H9 (cell line): ENCODE measurements around the gene EGFR. TPM values are rescaled to one million over a fixed set of nuclear protein-coding genes. Genes with fewer than 3 reads are reported as not detected.

Source experiments
- DNase-seq: peaks from one replicate; pipeline ENCODE4 v3.0.0-alpha.2; 2017
- H2AFZ ChIP-seq: one replicate; pipeline ENCODE4 v1.6.1; 2013; ENCODE audit warnings: mild to moderate bottlenecking, low read length, control low read depth, moderate library complexity
- H2AK5ac ChIP-seq: 2 replicates; pipeline ENCODE4 v1.6.1; 2013; ENCODE audit warnings: low read length, control low read depth, mixed read lengths; ENCODE audit not compliant: insufficient read length
- H2BK120ac ChIP-seq: one replicate; pipeline ENCODE4 v1.6.1; 2013; ENCODE audit warnings: low read depth, mild to moderate bottlenecking, low read length, control low read depth, inconsistent platforms; ENCODE audit not compliant: poor library complexity, severe bottlenecking
- H2BK12ac ChIP-seq: 2 replicates; pipeline ENCODE4 v1.6.1; 2013; ENCODE audit warnings: low read length, control low read depth, mixed read lengths, low read depth; ENCODE audit not compliant: insufficient read length
- H2BK15ac ChIP-seq: 2 replicates; pipeline ENCODE4 v1.6.1; 2013; ENCODE audit warnings: low read depth, low read length, control low read depth
- H2BK20ac ChIP-seq: one replicate; pipeline ENCODE4 v1.6.1; 2013; ENCODE audit warnings: low read depth, mild to moderate bottlenecking, low read length, control low read depth, inconsistent platforms; ENCODE audit not compliant: poor library complexity, severe bottlenecking
- H2BK5ac ChIP-seq: 2 replicates; pipeline ENCODE4 v1.6.1; 2013; ENCODE audit warnings: low read length, control low read depth, mixed read lengths; ENCODE audit not compliant: insufficient read length
- H3K14ac ChIP-seq: 2 replicates; pipeline ENCODE4 v1.6.1; 2013; ENCODE audit warnings: low read length, control low read depth; ENCODE audit not compliant: insufficient read depth
- H3K18ac ChIP-seq: 2 replicates; pipeline ENCODE4 v1.6.1; 2013; ENCODE audit warnings: low read depth, mild to moderate bottlenecking, mixed read lengths, low read length, control low read depth; ENCODE audit not compliant: insufficient read length
- H3K23ac ChIP-seq: 2 replicates; pipeline ENCODE4 v1.6.1; 2013; ENCODE audit warnings: low read length, control low read depth, mixed read lengths, low read depth; ENCODE audit not compliant: insufficient read length
- H3K23me2 ChIP-seq: 2 replicates; pipeline ENCODE4 v1.6.1; 2013; ENCODE audit warnings: low read depth, mild to moderate bottlenecking, mixed read lengths, low read length, control low read depth; ENCODE audit not compliant: insufficient read length, poor library complexity, severe bottlenecking
- H3K27ac ChIP-seq: 2 replicates; pipeline ENCODE4 v1.5.1; 2013; ENCODE audit warnings: low read length, control low read depth, mixed read lengths, low read depth; ENCODE audit not compliant: insufficient read length
- H3K27me3 ChIP-seq: 2 replicates; pipeline ENCODE4 v1.6.1; 2013; ENCODE audit warnings: low read length, control low read depth, inconsistent platforms; ENCODE audit not compliant: insufficient read depth
- H3K4ac ChIP-seq: 2 replicates; pipeline ENCODE4 v1.6.1; 2013; ENCODE audit warnings: low read depth, mild to moderate bottlenecking, control low read depth, inconsistent platforms, low read length, moderate library complexity
- H3K4me1 ChIP-seq: 2 replicates; pipeline ENCODE4 v1.6.1; 2013; ENCODE audit warnings: low read length, control low read depth, inconsistent platforms; ENCODE audit not compliant: insufficient read depth
- H3K4me2 ChIP-seq: 2 replicates; pipeline ENCODE4 v1.6.1; 2013; ENCODE audit warnings: low read length, control low read depth, mixed read lengths; ENCODE audit not compliant: insufficient read length, insufficient read depth
- H3K56ac ChIP-seq: 2 replicates; pipeline ENCODE4 v1.6.1; 2013; ENCODE audit warnings: low read depth, mild to moderate bottlenecking, mixed read lengths, low read length, control low read depth; ENCODE audit not compliant: insufficient read length
- H3K79me1 ChIP-seq: 2 replicates; pipeline ENCODE4 v1.6.1; 2013; ENCODE audit warnings: low read depth, mild to moderate bottlenecking, moderate library complexity, low read length, control low read depth, inconsistent platforms; ENCODE audit not compliant: insufficient read depth, poor library complexity, severe bottlenecking
- H3K79me2 ChIP-seq: 2 replicates; pipeline ENCODE4 v1.6.1; 2013; ENCODE audit warnings: low read length, control low read depth, inconsistent platforms; ENCODE audit not compliant: insufficient read depth
- H3K9ac ChIP-seq: 2 replicates; pipeline ENCODE4 v1.6.1; 2013; ENCODE audit warnings: low read length, control low read depth, mixed read lengths; ENCODE audit not compliant: insufficient read length; ENCODE audit errors: extremely low read depth
- H3K9me3 ChIP-seq: one replicate; pipeline ENCODE4 v1.6.1; 2013; ENCODE audit warnings: low read depth, low read length, inconsistent platforms; ENCODE audit not compliant: control insufficient read depth
- H3T11ph ChIP-seq: one replicate; pipeline ENCODE4 v1.6.1; 2013; ENCODE audit warnings: mild to moderate bottlenecking, low read length, control low read depth, inconsistent platforms
- H4K20me1 ChIP-seq: one replicate; pipeline ENCODE4 v1.6.1; 2013; ENCODE audit not compliant: control insufficient read depth, insufficient read length, insufficient read depth
- H4K5ac ChIP-seq: 2 replicates; pipeline ENCODE4 v1.6.1; 2013; ENCODE audit warnings: low read depth, mild to moderate bottlenecking, mixed read lengths, low read length, control low read depth; ENCODE audit not compliant: insufficient read length
- H4K8ac ChIP-seq: replicated peaks from 2 replicates; pipeline ENCODE4 v1.6.1; 2013; ENCODE audit warnings: low read length, control low read depth, mixed read lengths, low read depth; ENCODE audit not compliant: insufficient read length
- H4K91ac ChIP-seq: 2 replicates; pipeline ENCODE4 v1.6.1; 2013; ENCODE audit warnings: low read depth, mild to moderate bottlenecking, moderate library complexity, mixed read lengths, low read length, control low read depth; ENCODE audit not compliant: insufficient read length
- H3K27ac Mint-ChIP-seq, 3 experiments: 2 replicates in 2 of 3; 3 replicates in 1 of 3; pipeline ENCODE4 v1.8.0; 2020 to 2021; ENCODE audit warnings: mixed read lengths in 3 of 3, mild to moderate bottlenecking in 1 of 3, moderate library complexity in 1 of 3
- H3K27me3 Mint-ChIP-seq: 2 replicates; pipeline ENCODE4 v1.8.0; 2021; ENCODE audit warnings: low read depth, mild to moderate bottlenecking, moderate library complexity, mixed read lengths
- H3K36me3 Mint-ChIP-seq, 3 experiments: 2 replicates in 2 of 3; 3 replicates in 1 of 3; pipeline ENCODE4 v1.8.0; 2020 to 2021; ENCODE audit warnings: low read depth in 3 of 3, mixed read lengths in 3 of 3; ENCODE audit not compliant: insufficient read depth in 1 of 3
- H3K4me1 Mint-ChIP-seq, 2 experiments: 2 replicates each; pipeline ENCODE4 v1.8.0; 2020; ENCODE audit warnings: mixed read lengths in 2 of 2
- H3K4me3 Mint-ChIP-seq, 2 experiments: 2 replicates in 1 of 2; 3 replicates in 1 of 2; pipeline ENCODE4 v1.8.0; 2020 to 2021; ENCODE audit warnings: mild to moderate bottlenecking in 2 of 2, mixed read lengths in 2 of 2, moderate library complexity in 1 of 2
- H3K9me3 Mint-ChIP-seq, 2 experiments: 2 replicates in 1 of 2; 3 replicates in 1 of 2; pipeline ENCODE4 v1.8.0; 2020; ENCODE audit warnings: mild to moderate bottlenecking in 2 of 2, mixed read lengths in 2 of 2, moderate library complexity in 1 of 2
- CTCF ChIP-seq: fragments of 200-600 bp; sonication (generic); conservative IDR thresholded peaks from 3 replicates; pipeline ENCODE4 v1.8.0; 2021; ENCODE audit warnings: antibody characterized with exemption, mild to moderate bottlenecking
- WGBS: extraction: QIAGEN DNeasy Blood & Tissue Kit; methylation state at CpG from one replicate; pipeline ENCODE4 v1.1.7; 2013; ENCODE audit warnings: missing lambda C conversion rate, low lambda C conversion rate, mixed read lengths; ENCODE audit not compliant: insufficient read length; ENCODE audit errors: extremely low coverage; 5-methylcytosine and 5-hydroxymethylcytosine counted together
- total RNA-seq: library from RNA; stranded (reverse); gene quantifications from 2 replicates; pipeline ENCODE4 v1.2.1, GENCODE V29; 2021

Gene EGFR
- total RNA-seq, 1 experiment from 2014 or later, result 3.3 TPM

GRCh38 chr7:55199418-55199817 is 180.6 kb downstream of the EGFR start:
- Histone ChIP-seq H3K9ac (no peak overlapping the region), H2BK120ac (no peak overlapping the region), H3K4me2 (no peak overlapping the region), H3T11ph (no peak overlapping the region), H2BK5ac (no peak overlapping the region), H3K27ac (no peak overlapping the region), H2AK5ac (no peak overlapping the region), H3K9me3 (no peaks in the 10 kb centered on the region), H2BK20ac (no peak overlapping the region), H3K14ac (no peak overlapping the region), H3K18ac (no peak overlapping the region), H4K91ac (no peak overlapping the region), H3K56ac (no peak overlapping the region), H4K8ac (no peak overlapping the region), H2BK15ac (no peak overlapping the region), H2AFZ (no peak overlapping the region), H3K4me1 (no peaks in the 10 kb centered on the region; the same call in 1 of the 2 replicates), H3K27me3 (no peaks in the 10 kb centered on the region), H3K23ac (no peak overlapping the region), H3K4ac (no peak overlapping the region), H3K23me2 (peaks cover 4% of the 10 kb centered on the region), H4K5ac (no peak overlapping the region), H2BK12ac (no peak overlapping the region), H3K79me2 (no peaks in the 10 kb centered on the region), H3K79me1 (no peaks in the 10 kb centered on the region), H4K20me1 (no peaks in the 10 kb centered on the region)
- H3K4me1 Mint-ChIP-seq, result peaks cover 8 to 12% of the 10 kb centered on the region in 2 experiments
- H3K9me3 Mint-ChIP-seq, result no peaks in the 10 kb centered on the region
- DNase-seq, result no peak
- H3K27me3 Mint-ChIP-seq, result no peaks in the 10 kb centered on the region
- no peak for TF ChIP-seq CTCF
- H3K36me3 Mint-ChIP-seq, result peaks cover 0 to 2% (median 0%) of the 10 kb centered on the region in 3 experiments; a peak in 2 of 7 replicates
- H3K27ac Mint-ChIP-seq, result no peak overlapping the region; a peak in 1 of 7 replicates
- no CpG with 5 or more reads among the region's 1 CpG for WGBS
- no peak overlapping the region for H3K4me3 Mint-ChIP-seq
